IPS DF 4.7 (cell line): ENCODE data around the gene ZNF888.
A peak's percentile ranks its signal among the peaks of the same experiment; 100 is the strongest.
"Not testable (repeated sequence)": the region's sequence is repeated elsewhere in the genome, so short reads cannot be mapped to it uniquely, and the experiment has no call there.

ENCODE experiments used
- DNase-seq: peaks from one replicate; pipeline ENCODE4 v3.0.0-alpha.2; 2013; ENCODE audit warnings: low spot score; ENCODE audit errors: extremely low read depth

The ZNF888 gene

DNA sequence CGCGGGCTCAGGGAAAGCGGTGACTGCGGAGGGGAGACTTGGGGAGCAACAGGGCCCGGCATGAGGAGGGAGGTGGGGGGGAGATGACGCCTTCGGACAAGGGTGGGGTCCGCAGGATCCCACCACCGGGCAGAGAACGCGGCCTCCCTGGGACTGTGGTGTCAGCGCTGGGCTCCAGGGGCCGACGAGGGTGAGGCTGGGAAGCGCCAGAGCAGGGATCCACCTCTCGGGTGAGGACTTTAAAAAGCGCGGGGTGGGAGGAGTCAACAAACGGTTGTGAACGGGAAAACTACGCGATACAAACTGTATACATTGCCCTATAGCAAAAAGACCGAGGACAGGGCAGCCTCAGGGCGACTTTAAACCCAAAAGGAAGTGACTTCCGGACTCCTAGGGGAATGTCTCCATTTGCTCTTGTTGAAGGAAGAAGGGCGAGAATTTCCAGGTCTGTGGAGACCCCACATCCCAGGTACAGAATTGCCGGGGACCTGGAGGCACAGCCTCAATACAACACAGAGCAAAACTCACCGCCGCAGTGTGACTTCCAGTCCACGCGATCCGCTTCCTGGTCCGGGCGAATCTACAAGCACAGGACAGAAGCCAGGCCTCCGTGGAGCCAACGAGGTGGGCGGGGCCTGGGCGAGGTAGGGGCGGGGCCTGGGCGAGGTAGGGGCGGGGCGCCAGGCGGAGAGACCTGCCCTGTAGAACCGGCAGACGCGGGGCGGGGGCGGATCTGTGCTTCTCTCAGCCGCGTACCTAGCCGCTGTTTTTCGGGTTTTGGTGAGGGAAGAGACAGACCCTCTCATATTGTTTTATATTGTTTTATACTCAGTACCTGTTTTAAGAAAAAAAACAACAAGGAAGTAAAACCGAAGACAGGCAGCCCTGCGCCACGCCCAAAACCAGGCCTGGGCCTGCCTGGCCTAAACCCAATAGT lies at the start of gene ZNF888:
Gene ZNF888 (minus strand): TSS at position 588 of the 937 bp plus-strand sequence. CDS start 5,555 bp downstream, outside the sequence.
- DNase-seq = no peak

DNA sequence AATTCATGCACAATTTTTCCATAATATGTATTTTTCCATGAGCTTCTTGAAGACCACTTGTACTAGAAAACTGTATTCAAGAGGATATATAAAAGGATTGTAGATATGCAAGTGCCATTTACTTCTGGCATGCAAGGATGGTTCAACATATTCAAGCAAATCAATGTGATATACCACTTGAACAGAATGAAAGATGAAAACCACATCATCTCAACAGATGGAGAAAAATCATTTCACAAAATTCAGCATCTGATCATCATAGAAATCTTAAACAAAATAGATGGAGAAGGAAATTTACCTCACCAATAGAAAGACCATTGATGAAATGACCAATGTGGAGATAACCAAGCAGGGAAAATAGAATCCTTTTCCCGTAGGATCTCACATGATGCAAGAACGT lies 44.5 kb upstream of the ZNF888 start:
- DNase-seq = no peak

DNA sequence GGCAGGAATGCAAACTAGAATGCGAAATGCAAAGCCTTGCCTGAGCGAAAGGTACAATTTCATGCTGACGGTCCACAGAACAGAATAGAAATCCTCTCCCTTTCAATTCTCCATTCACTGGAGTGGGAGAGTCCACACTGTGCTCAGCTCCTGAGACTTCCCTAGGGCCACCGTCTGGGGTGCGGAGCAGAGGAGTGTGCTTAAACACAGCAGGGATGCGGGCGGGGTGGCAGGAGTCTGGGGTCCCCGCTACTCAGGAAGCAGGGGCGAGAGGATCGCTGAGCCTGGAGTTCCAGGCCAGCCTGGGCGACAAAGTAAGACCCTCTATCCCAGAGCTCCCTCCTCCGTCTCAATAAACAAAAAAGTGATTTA lies 40.0 kb upstream of the ZNF888 start:
- DNase-seq = no peak

DNA sequence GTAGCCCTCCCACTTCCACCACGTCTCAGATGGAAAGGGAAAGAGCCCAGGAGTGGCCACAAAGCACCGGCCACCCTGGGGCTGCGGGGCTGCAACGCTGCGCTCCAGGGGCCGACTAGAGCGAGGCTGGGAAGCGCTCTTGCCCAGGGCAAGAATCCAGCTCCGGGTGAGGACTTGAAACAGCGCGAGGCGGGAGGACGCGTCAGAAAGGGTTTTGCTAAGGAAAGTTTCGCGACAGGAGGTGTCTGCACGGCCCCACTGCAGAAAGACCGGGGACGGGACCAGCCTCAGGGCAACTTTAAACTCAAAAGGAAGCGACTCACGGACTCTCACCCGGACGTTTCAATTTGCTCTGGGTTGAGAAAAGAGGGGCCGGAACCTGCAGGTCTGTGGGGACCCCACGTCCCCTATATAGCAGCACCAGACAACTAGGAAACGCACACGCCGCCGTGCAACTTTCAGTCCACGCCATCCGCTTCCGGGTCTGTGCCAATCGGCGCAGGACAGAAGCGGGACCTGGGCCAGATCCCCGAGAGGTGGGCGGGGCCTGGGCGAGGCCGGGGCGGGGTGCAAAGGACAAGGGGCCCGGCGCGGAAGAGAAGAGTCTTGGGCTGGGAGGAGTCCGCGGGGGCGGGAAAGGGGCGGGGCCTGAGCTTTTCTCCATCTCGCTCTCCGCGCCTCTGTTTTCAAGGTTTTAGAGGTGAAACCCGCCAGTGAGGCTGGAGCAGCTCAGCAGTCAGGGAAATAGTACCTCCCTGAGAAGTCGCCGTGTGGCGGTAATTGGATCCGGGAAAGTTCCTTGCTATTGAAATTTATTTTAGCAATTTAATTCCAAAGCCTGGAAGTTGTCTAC lies 39.4 kb upstream of the ZNF888 start, which contains the start of gene ZNF816:
Gene ZNF816 (minus strand): TSS at position 488 of the 853 bp plus-strand sequence. CDS start 6,792 bp downstream, outside the sequence.
- peak; percentile 58 for DNase-seq

DNA sequence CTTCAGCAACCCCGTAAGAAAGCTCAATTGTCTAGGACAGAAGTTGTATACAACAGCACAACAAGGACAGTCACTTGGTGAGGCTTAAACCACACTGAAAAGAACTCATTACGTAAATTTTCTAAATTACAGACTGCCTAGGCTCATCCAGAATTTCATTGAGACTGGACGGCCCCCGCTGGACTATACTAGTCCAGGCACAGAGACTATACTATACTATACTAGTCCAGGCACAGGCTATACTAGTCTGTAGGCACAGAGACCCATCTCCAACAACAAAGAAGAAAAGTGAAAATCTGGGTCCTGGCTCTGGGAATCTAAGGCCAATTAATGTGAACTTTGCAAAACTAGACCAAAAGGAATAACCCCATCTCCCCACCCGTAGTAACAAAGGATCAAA lies 38.8 kb upstream of the ZNF888 start:
- no peak for DNase-seq

DNA sequence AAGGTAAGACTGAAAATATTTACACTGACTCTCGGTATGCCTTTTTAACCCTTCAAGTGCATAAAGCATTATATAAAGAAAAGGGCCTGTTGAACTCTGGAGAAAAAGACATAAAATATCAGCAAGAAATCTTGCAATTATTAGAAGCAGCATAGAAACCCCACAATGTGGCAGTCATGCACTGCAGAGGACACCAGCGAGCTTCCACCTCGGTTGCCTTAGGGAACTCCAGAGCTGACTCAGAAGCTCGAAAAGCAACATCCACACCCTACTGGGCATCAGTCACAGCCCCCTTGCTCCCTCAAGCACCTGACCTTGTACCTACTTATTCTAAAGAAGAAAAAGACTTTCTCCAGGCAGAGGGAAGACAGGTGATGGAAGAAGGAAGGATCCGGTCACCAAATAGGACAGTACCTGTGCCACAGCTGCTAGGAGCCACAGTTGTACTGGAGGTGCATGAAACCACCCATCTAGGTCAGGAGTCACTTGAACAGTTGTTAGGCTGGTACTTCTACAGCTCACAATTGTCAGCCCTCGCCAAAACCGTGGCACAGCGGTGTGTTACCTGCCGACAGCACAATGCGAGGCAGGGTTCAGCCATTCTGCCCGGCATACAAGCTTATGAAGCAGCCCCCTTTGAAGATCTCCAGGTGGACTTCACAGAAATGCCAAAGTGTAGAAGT lies 36.5 kb upstream of the ZNF888 start:
- no peak for DNase-seq

DNA sequence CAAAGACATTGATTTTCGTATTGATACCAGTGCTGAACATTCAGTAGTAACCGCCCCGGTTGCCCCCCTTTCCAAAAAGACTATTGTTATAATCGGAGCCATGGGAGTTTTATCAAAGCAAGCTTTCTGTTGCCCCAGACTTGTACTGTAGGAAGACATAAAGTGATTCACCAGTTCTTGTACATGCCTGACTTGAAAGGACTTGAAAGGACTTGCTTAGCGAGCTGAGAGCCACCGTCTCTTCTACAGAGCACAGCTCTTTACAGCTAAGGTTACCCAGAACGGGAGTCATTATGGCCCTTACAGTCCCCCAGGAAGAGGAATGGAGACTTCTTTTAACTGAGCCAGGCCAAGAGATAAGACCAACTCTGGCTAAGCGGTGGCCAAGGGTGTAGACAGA lies 34.4 kb upstream of the ZNF888 start:
- no peak for DNase-seq

DNA sequence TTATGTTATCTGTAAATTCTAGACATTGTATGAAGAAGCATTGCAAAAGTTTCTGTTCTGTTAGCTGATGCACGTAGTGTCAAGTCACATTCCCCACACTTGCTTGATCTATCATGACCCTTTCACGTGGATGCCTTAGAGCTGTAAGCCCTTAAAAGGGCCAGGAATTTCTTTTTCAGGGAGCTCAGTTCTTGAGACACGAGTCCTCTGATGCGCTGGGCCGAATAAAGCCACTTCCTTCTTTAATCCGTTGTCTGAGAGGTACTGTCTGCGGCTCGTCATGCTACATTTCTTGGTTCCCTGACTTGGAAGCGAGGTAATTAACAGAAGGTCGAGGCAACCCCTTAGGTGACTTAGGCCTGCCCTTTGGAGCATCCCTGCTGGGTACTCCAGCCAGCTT lies 33.7 kb upstream of the ZNF888 start:
- no peak for DNase-seq

DNA sequence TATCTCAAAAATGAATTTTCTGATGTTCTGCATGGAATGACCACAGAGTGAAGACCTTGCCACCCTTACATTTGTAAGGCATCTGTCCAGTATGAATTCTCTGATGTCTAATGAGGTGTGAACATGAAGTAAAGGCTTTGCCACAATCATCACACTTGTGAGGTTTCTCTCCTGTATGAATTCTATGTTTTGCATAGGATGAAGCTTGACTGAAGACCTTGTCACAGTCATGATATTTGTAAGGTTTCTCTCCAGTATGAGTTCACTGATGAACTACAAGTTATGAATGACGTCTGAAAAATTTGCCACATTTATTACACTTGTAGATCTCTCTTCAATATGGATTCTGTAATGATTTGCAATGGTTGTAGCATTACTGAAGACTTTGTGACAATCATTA lies 26.2 kb upstream of the ZNF888 start:
- DNase-seq = no peak

DNA sequence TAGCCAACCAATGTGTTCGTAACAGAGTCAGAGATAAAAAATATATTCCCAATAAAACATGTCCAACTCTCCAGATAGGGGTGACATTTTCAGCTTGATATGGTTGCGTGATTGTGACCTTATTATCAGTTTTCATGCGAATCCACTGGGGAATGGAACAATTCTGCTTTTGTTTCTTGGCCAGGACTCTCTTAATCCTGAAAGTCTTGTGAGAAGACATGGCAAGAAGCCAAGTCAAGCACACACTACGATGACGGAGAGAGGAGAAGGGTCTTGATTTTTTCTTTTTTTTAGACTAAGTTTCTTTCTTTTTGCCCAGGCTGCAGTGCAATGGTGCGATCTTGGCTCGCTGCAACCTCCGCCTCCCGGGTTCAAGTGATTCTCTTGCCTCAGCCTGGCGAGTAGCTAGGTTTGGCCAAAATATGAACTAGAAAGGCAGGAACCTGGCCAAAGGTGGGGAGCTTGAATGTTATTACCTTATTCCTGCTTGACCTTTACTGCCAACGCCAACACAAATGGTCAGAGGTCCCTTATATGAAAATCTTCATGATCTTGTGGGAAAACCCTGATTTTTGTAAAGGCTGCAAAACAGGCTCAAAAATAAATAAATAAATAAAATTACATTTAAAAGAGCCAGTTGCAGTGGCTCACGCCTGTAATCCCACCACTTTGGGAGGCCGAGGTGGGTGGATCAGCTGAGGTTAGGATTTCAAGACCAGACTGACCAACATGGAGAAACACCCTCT lies 25.0 kb upstream of the ZNF888 start:
- no peak for DNase-seq

DNA sequence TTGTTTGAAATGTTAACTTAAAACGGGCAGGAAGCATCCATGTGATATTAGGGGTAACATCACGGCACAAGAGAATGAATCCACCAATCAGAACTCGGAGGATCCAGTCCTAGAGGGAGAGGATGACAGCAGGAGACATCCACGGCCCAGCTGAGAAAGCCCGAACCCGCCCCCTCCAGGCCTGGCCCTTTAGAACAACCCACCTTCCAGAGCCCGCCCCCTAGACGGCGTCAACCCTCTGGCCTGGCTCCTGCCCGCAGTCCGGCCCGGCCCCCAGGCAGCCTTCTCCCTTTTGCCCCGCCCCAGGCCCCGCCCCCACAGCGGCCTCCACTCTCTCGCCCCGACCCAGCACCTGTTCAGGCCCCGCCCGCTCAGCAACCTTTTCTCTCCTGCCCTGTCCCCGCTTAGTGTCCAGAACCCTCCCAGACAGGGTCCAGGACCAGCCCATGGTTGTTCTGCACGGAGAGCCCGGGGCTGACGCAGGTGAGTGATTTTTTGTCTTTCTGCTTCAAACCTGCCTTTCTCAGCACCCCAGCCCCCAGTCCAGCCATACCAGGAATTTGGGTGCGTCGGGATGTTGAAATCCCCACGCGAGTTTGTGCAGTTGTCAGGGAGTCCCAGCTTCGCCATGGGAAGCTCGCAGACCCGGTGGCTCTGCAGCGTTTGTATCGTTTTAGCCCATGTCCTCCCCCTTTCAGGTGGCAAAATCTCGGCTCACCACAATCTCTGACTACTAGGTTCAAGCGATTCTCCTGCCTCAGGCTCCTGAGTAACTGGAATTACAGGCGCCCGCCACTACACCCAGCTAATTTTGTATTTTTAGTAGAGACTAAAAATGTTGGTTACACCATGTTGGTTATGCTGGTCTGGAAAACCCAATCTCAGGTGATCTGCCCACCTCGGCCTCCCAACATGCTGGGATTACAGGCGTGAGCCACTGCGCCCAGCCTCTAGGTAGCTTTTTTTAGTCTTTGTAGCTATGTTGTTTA lies 23.4 kb upstream of the ZNF888 start:
- DNase-seq = no peak

DNA sequence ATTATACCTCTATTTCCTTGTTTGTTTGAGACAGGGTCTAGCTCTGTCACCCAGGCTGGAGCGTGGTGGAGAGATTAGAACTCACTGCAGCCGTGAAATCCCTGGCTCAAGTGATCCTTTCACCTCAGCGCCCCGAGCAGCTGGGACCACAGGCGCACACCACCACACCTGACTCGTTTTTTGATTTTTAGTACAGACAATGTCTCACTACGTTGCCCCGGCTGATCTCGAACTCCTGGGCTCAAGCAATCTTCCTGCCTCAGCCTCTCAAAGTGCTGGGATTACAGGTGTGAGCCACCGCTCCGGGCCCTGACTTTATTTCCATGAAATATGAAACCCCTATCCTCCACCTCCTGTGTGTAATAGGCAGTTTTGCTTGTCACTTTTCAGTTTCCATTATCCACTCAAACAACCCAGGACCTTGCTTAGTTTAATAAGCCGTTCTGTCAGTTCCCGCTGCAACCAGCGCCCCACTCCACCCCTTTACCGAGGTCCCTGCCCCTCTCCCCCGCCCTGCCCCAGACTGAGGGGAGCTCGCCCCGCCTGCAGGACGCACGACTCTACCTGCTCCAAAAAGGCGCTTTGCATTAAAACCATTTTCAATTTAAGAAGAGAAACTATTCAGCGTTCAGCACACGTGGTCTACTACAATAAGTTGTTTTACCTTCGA lies 22.6 kb upstream of the ZNF888 start:
- DNase-seq = no peak

DNA sequence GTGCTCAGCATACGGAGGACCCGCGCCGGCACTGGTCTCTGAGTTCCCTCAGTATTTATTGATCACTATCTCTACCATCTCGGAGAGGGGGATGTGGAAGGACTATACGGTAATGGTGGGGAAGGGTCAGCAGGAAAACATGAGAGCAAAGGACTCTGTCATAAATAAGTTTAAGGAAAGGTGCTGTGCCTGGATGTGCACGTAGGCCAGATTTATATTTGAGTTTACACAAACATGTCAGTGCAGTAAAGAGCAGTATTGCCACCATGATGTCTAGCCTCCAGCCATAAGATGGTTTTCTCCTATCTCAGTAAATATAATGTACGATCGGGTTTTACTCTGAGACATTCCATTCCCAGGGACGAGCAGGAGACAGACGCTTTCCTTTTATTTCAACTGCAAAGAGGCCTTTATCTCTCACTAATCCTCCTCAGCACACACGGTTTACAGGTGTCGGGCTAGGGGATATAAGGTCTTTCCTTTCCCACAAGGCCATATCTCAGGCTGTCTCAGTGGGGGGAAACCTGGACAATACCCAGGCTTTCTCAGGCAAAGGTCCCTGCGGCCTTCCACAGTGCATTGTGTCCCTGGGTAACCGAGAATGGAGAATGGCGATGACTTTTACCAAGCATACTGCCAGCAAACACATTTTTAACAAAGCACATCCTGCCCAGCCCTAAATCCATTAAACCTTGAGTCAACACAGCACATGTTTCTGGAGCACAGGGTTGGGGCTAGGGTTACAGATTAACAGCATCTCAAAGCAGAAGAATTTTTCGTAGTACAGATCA lies 21.7 kb upstream of the ZNF888 start:
- DNase-seq = not testable (repeated sequence)

DNA sequence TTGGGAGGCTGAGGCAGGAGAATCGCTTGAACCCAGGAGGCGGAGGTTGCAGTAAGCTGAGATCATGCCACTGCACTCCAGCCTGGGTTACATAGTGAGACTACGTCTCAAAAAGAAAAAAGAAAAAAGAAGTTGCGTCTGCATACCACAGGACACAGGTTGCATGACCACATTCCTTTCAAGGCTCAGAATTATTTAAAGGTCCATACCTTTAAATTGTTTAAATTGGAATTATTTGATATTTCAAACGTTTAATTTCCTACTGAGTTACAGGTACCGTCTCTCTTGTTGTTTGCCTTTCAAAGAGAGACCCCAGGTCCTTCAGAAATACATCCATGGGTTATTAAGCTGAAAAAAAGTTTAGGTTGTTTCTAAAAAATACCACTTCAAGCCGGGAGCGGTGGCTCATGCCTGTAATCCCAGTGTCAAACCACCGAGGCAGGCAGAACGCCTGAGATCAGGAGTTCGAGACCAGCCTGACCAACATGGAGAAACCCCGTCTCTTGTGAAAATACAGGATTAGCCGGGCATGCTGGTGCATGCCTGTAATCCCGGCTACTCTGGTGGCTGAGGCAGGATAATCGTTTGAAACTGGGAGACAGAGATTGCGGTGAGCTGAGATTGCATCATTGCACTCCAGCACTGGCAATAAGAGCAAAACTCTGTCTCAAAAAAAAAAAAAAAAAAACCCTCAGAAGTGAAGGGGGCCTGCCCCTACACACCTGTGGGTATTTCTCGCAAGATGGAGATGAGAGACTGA lies 20.8 kb upstream of the ZNF888 start:
- no peak for DNase-seq

DNA sequence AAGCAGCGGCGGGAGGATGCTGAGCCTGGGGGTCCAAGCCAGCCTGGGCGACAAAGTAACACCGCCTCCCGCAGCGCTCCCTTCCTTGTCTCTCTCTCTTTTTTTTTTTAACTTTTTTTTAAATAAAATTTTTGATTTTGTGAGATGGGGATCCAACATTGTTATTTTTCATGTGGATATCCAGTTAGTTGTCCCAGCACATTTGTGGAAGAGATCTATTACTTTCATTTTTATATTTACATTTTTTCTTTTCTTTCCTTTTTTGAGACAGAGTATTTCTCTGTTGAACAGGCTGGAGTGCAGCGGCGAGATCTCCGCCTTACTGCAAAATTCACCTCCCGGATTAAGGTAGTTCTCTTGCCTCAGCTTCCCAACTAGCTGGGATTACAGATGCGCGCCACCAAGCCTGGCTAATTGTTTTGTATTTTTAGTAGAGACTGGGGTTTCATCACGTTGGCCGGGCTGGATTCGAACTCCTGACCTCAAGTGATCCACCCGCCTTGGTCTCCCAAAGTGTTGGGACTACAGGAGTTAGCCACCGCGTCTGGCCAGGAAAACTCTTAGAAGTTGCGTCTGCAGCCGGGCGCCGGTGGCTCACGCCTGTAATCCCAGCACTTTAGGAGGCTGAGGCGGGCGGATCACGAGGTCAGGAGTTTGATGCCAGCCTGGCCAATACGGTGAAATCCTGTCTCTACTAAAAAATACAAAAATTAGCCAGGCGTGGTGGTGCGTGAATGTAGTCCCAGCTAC lies 20.1 kb upstream of the ZNF888 start:
- DNase-seq = no peak

DNA sequence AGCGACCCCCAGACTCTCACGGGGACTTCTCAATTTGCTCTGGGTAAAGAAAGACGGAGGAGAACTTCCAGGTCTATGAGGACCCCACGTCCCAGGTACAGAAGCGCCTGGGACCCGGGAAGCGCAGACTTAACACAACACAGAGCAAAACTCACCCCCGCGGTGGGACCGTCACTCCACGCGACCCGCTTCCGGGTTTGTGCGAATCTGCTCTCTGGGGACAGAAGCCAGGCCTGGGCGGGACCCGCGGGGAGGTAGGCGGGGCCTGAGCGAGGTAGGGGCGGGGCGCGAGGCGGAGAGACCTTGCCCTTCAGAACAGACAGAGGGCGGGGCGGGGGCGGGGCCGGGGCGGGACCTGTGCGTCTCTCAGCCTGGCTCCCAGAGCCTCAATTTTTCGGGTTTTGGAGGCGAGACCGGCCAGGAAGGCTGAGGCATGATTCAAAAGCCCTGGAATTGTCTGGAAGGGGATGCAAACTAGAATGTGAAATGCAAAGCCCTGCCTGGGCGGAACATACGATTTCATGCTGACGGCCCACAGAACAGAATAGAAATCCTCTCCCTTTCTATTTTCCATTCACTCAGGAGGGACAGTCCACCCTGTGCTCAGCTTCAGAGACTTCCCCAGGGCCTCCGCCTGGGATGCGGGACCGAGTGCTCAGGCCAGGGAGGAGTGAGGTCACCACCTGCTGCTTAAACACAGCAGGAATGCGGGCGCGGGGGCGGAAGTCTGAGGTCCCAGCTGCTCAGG lies 19.3 kb upstream of the ZNF888 start:
- DNase-seq = no peak
